Fibroblast of the conjunctiva (primary cell): ENCODE results near the gene ZNF609.

Experiments
- DNase-seq: peaks from one replicate; pipeline ENCODE4 v3.0.0-alpha.2; 2010; ENCODE audit warnings: low read depth

The ZNF609 gene

DNA sequence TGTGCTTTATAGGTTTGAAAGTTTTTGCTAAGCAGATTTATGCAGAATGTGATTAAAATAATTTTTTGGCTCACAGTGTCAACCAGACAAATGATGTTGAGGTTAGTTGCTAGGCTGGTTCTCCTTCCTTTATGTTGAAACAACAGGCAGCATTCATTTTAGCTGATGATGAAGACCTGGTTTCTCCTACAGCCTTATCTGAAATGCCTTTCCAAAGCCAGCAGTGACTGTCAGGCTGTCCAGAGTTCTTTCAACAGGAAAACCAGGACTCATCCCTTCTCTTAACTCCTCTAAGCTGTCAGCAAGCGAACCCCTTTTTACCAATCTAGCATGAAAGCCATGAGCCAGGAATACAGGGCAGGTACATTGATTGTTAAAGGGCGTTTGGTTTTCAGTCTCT lies 84.1 kb downstream of the ZNF609 start:
- DNase-seq = no peak

- DNase-seq = no peak
Observed at GRCh38 chr15:64547275-64547674, 86.9 kb downstream of the ZNF609 start.

DNA sequence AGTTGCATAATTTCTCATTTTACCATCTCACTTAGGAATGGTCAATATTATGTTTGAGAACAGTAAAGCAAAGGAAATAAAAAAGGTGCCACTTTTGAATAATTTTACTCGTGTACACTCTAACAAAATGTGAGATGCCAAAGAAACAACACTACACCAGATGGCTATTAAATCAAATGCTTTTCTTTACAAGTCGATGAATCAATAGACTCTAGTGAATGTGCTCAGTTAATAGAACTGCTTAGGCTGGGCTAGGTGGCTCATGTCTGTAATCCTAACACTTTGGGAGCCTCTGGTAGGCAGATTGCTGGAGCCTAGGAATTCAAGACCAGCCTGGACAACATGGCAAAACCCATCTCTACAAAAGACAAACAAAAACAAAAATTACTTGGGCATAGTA lies 87.9 kb downstream of the ZNF609 start:
- no peak for DNase-seq

- DNase-seq = no peak
Observed at GRCh38 chr15:64549860-64550259, 89.5 kb downstream of the ZNF609 start.

GRCh38 chr15:64552281-64552948 lies 92.0 kb downstream of the ZNF609 start:
- no peak for DNase-seq

DNA sequence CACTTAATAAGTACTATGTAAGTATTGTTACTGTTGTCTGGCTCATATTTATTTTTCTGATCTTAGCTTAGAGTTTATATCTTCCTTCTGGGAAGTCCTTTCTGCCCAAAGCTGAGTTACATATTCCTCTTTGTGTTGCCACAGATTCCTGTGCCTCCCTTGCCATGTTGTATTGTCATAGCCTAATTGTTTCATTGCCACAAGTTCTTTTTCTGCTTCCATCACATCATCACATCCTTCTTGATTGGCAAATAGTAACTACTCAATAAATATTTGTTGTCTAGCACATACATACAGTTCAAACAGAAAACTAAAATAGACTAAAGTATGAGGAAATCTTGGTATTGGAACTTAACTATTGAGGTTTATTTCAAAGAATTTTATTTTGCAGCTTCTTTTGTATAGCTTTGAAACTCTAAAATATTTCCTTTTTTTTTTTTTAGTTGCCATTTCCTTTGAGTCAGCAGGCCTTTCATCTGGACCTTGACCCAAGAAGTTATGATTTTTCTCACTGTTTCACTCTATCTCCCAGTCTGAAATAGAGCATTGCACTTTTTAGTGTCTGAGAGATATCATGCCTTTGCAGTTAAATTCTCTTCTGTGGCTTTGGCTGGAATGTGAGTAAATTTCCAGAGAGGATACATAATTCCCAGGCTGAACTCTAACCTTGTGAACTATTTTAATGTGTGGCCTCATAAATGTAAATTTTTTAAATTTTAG lies 98.2 kb downstream of the ZNF609 start:
- DNase-seq = no peak

GRCh38 chr15:64559243-64559642 lies 98.9 kb downstream of the ZNF609 start:
- no peak for DNase-seq

- DNase-seq = no peak
Observed at GRCh38 chr15:64560501-64560900, 100.1 kb downstream of the ZNF609 start.

- no peak for DNase-seq
Observed at GRCh38 chr15:64560998-64561397, 100.6 kb downstream of the ZNF609 start.

DNA sequence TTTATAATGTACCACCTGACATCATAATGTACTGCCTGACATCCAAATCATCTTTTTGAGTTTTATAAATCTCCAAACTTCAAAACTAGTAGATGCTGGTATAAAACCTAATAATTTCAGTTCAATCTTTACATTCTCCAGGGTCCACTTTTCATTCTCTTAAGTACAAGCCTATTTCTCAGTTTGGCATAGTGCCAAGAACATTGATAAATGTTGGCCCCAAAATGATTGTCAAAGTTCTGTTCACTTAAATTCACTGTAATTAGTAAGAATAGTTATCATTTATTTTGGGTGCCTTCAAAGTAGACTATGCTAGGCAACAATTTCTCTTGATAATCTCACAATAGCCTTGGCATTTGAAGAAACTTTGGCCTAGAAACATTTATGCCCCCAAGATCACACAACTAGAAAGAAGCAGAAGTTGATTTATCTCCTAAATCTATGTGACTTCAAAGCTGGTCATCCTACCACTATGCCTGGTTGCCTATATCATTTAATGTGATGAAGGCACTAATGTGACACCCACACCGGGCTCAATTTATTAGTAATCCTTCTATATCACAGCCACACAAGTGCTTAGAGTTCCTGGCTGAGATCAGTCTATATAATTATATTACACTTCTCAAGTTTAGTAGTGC lies 101.7 kb downstream of the ZNF609 start:
- no peak for DNase-seq

DNA sequence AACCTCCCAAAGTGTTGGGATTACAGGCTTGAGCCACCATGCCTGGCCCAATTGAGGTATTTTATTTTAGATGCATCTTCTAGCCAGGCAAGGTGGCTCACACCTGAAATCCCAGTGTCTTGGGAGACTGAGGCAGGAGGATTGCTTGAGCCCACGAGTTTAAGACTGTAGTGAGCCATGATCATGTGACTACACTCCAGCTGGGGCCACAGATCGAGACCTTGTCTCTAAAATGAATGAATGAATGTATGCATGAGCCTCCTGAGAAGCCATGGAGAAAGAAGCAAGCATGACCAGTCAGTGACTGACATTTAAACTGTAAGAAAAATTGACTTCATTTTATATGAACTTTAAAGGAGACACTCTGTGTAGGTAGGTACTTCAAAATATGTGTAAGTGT lies 105.7 kb downstream of the ZNF609 start:
- DNase-seq = no peak

- no peak for DNase-seq
Observed at GRCh38 chr15:64566629-64567427, 106.5 kb downstream of the ZNF609 start.

GRCh38 chr15:64568765-64569164 lies 108.4 kb downstream of the ZNF609 start:
- no peak for DNase-seq

DNA sequence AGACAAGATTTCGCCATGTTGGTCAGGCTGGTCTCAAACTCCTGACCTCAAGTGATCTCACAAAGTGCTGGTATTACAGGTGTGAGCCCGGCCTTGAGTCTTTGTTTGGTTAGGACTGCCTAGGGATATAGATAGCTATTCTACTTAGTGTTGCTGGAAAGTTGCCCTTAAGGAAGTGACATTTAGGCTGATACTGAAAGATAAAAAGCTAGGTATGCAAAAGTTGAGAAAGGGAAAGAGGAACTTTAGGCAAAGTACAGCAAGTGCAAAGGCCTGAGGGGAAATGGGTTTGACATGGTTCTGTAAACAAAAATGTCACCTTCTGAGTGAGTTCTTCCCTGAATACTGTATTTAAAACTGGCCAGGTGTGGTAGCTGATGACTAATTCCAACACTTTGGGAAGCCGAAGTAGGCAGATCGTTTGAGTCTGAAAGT lies 111.5 kb downstream of the ZNF609 start:
- no peak for DNase-seq

DNA sequence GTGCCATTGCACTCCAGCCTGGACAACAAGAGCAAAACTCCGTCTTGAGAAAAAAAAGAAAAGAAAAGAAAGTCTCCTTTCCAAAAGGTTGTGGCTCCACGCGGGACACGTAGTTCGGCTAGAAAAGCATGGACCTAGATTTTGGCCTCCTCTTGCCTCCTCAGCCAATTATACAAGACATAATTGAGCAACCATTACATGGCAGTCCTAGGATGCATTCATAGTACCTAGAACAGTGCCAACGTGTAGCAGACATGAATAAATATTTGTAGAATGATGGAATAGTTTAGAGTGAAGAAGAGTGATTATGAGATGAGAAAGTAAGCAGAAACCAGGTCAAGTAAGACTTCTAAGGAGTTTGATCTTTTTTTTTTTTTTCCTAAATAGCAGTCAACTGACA lies 112.5 kb downstream of the ZNF609 start:
- DNase-seq = no peak

GRCh38 chr15:64574301-64575017 lies 114.1 kb downstream of the ZNF609 start:
- DNase-seq = peak; percentile 44

DNA sequence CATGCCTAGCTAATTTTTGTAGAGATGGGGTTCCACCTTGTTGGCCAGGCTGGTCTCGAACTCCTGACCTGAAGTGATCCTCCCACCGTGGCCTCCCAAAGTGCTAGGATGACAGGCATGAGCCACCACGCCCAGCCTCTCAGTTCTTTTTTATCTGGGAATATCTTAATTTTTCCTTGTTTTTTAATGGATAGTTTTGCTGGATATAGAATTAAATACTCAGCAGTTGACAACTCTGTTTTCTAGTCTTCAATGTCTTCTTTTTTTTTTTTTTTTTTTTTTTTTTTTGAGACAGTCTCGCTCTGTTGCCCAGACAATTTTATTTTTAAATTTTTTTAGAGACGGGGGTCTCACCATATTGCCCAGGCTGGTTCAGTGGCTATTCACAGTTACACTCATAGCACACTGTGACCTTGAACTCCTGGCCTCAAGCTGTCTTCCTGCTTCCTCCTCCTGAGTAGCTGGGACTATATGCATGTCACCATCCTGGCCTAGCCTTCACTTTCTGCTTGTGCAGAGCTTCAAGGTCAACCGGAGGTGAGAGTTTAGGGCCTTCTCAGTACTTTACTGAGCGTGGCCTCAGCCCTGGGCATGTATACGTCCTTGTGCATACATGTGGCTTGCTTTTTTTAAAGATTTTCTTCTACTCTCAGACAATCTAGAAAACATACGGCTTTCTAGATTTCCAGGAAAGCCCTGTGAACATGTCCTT lies 120.5 kb downstream of the ZNF609 start:
- no peak for DNase-seq

DNA sequence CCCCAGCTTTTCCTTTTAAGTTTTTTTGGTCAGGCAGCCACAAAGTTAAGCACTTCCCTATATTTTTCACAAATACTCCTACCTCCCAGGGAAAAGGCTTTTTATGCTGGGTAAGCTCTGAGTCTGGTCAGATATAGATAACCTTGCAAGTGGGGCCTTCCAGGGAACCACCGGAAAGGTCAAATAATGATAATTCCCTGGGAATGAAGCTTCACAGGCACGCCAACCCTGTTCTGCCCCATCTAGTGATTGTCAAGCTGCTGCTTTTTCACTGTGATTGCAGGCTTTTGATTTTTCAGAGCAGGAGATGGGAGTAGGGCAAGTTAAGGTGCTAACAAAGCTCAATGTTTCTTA lies 121.0 kb downstream of the ZNF609 start:
- no peak for DNase-seq

GRCh38 chr15:64582202-64582601 lies 121.8 kb downstream of the ZNF609 start:
- no peak for DNase-seq

DNA sequence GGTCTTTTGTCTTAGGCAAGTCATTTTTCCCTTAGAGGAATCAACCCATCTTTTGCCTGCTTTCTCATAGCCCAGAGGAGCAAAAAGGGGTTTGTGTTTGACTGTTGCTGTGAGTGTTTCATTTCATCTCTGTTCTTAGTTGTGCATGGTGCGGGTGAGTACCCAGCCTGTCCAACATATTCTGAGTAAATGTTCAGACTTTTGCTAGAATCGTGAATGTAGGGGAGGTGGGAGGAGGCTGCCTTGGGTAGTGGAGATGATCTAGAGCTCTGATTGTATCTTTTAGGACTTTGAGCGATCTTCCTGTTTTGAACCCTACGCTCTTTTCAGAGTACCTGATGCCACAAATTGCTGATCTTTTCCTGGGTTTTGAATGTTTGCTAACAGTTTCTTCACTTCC lies 123.1 kb downstream of the ZNF609 start:
- no peak for DNase-seq

GRCh38 chr15:64583983-64584382 lies 123.6 kb downstream of the ZNF609 start:
- no peak for DNase-seq
